ENCODE results near the gene RRP7A.
A peak's percentile ranks its signal among the peaks of the same experiment; 100 is the strongest.
"Not testable (repeated sequence)": the region's sequence is repeated elsewhere in the genome, so short reads cannot be mapped to it uniquely, and the experiment has no call there.

Gene RRP7A, protein sequence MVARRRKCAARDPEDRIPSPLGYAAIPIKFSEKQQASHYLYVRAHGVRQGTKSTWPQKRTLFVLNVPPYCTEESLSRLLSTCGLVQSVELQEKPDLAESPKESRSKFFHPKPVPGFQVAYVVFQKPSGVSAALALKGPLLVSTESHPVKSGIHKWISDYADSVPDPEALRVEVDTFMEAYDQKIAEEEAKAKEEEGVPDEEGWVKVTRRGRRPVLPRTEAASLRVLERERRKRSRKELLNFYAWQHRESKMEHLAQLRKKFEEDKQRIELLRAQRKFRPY
- 84.7 to 101 (median 87.0) reads per million in 4 donors for total RNA-seq

DNA sequence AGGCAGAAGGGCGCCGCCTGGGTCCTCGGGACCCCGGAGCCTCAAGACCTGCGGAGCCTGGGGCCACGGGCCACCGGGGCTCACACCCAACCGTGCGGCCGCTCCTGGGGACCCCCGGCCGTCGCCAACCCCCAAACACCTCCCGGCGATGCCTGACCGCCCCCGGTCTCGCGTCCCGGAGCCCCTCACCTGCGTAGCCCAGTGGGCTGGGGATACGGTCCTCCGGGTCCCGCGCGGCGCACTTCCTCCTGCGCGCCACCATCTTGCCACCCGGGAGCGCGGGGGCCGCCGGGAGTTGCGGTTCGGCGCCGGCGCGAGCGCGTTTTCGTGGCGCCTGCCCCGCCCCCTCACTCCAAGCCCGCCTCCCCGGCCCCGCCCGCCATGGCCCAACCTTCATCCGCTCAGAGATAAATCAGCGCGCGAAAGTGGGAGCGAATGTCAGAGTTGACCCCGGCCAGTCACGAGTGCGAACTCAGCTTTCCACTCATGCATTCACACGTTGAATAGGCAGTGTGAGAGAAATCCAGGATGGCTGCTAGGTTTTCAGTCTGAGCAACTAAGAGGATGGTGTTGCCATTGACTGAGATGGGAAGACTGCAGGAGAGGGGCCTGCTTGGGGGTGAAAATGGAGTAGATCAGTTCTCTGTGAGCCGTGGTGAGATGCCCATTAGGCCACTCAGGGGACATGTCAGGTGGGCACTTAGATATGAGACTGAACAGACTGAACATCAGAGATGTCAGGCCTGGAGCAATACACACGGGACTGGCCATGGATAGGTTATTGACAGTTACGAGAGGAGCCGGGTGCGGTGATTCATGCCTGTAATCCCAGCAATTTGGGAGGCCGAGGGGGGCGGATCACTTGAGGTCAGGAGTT, at the start of gene RRP7A:
Gene RRP7A, minus strand, starts transcription at position 272 of the 877 bp plus-strand sequence. Its CDS starts 10 bp downstream, at position 262.
- DNase-seq, result peak; percentile 71 to 90 (median 78)

DNA sequence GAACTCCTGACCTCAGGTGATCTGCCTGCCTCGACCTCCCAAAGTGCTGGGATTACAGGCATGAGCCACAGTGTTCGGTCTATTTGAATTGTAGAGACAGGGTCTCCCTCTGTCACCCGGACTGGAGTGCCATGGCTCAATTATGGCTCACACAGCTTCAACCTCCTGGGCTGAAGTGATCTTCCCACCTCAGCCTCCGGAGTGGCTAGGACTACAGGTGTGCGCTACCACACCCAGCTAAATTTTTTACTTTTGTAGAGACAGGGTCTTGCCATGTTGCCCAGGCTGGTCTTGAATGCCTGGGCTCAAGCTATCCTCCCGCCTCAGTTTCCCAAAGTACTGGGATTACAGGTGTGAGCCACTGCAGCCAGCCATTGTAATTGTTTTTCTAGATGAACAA, 48.4 kb upstream of the RRP7A start:
- DNase-seq, result not testable (repeated sequence)

DNA sequence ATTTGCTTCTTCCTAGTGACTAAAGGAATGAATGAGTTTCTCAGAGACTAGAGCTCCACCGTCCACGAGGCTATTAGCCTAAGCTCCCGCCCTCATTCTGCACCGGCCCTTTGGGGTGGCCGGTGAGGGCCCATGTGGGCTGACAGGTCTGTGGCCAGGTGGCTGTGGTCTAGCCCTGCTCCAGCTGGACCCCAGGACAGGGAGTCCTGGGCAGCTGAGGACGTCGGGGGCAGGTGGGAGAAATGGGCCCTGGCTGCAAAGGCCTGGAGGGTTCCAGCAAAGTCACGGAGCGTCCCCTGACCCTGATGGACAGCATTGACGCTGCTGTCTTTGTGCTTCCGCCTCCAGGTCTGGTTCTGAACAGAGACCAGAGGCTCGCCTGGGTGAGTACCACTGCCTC, 46.4 kb upstream of the RRP7A start:
- no peak for DNase-seq

DNA sequence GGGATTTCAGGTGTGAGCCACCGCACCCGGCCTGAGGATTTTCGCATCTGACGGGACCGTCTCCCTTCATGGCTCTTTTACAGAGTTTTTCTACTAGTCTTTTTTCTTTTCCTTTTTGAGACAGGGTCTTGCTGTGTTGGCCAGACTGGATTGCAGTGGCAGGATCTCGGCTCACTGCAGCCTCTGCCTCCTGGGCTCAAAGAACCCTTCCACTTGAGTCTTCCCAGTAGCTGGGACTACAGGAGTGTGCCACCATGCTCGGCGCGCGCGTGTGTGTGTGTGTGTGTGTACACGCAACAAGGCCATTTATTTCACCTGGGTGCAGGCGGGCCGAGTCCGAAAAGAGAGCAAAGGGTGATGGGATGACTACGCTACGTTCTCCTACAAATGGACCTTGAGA, 45.1 kb upstream of the RRP7A start:
- DNase-seq, result no peak

DNA sequence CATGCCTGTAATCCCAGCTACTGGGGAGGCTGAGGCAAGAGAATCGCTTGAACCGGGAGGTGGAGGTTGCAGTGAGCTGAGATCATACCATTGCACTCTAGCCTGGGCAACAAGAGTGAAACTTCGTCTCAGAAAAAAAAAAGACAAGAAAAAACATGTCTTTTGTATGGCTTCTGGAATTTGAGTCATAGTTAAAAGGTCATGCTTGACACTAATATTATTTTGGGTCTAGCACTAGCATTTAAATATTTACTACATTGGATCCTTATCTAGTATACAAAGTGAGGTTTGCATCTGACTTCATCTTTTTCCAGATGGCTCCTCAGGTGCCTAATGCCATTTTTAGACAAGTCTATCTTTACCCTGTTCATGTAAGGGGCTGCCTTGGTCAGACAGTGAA, 44.3 kb upstream of the RRP7A start:
- DNase-seq, result not testable (repeated sequence)

DNA sequence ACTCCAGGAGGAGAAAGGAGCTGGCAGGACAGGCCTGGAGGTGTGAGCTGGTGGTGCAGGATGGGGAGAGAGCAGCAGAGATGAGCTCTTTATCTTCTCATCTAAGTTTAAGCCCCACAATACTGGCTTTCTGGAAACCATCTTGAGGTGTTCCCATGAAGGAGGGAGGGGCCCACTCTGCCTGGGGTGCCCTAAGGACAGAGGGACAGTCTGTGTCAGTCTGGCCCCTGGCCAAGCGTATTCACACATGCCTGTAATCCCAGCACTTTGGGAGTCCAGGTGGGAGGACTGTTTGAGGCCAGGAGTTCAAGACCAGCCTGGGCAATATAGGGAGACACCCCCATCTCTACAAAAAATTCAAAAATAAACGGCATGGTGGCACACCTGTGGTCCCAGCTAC, 43.1 kb upstream of the RRP7A start:
- DNase-seq, result no peak

DNA sequence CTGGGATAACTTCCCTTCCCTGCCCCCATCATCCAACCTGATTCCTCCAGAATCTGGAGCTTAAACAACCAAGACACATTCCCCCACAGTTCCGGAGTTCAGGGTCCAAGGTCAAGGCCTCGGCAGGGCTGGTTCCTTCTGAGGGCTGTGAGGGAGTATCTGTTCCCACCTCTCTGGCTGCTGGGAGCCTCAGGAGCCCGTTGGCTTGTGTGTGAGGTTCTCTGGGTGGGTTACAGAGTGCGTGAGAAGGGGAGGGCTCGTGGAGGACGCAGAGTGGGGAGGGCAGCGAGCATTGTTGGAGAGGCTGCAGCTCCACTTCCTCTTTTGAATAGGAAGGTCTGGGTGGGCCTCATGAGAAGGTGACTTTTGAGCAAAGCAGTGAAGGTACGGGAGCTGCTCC, 42.7 kb upstream of the RRP7A start:
- no peak for DNase-seq

DNA sequence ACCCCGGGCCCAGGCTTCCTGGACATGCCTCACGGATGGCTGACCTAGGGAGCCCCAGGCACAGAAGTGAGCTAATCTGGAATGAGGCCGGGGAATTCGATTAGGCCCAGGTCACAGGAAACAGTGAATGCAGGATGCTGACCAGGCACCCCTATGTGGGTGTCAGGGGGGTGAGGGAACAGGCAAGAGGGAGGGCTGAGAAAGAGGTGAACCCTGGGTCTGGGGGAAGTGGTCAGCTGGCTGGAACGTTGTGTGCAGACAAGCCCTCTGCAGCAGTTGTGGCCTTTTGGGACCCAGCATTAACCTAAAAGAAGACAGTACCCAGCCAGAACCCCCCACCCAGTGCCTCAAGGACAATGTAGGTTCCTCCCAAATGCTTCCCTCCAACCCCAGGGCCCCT, 42.3 kb upstream of the RRP7A start:
- no peak for DNase-seq

DNA sequence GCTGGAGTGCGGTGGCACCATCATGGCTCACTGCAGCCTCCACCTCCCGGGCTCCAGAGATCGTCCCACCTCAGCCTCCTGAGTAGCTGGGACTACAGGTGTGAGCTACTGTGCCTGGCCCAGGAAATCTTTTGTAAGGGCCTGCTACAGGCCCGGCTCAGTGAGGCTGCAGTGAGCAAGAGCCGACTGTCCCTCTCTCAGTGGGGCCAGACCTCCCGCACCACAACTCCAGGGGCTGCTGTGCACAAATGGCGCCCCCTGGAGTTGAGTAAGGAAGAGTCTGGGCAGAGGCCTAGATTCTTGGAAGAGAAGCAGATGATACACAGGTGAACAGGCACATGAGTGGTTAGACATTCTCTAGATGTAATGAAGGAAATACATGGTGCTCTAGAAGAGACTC, 41.2 kb upstream of the RRP7A start:
- peak in 1 of 5 donors; percentile 19 for DNase-seq

DNA sequence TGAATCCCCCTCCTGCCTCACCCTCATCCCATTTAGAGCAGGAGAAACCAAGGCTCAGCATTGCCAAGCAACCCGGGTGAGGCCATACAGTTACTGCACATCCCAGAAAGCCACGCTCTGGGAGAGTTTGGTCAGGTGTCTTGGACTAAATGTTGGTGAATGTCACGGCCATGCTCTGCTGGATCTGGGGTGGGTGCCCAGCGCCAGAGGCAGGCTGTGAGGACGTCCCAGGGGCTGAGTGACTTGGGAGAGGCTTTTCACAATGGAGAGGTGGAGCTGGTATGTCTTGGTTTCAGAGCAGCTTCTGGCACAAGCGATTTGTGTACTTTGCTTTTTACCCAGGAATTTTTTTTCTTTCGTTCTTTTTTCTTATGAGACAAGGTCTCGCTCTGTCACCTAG, 40.8 kb upstream of the RRP7A start:
- no peak for DNase-seq

DNA sequence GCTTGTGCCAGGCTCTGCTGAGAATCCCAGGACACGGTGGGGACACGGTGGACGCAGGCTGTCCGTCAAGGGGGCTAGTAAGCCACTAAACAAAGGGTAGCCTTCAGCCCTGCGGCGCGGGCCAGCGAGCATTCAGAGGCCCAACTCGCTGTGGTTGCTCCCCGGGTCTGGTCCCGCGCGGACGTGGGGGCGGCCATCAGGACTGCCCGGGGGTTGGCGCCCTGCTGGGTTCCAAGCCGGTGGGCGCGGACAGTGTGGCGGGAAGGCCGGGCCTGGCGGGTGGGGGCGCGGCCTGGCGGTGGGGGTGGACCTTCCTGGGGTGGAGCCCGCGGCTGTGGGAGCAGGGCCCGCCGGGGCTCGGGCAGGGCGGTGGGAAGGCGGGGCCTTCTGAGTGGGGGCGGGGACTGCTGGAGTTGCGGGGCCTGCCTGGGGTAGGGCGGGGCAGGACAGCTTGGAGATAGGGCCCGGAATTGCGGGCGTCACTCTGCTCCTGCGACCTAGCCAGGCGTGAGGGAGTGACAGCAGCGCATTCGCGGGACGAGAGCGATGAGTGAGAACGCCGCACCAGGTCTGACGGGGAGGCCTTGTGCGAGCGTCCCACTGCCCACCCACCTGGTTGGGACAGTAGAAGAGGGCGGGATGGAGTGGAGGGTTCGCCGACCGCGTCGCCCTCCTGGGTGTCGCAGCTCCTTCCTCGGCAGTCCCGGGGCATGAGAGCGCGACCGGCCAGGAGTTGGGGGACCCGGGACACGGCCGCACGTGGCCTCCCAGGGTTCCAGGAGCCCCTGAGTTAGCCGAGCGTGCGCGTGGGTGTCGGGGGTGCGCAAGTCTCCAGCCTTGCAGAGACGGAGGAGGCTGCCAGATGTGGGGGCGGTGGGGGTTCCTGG, 34.1 kb upstream of the RRP7A start, which contains the start of gene SERHL2:
Gene SERHL2, plus strand, starts transcription at position 482 of the 887 bp plus-strand sequence. Its CDS starts 65 bp downstream, at position 547.
- peak; percentile 76 to 88 (median 84) for DNase-seq

DNA sequence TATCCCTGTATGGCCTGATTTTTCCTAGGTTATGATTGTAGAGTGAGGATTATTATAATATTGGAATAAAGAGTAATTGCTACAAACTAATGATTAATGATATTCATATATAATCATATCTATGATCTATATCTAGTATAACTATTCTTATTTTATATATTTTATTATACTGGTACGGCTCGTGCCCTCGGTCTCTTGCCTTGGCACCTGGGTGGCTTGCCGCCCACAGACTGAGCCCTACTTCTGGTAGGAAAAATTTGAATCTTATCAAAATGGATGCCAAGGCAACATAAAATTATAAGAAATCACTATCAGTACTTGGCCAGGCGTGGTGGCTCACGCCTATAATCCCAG, 32.7 kb upstream of the RRP7A start:
- not testable (repeated sequence) for DNase-seq

DNA sequence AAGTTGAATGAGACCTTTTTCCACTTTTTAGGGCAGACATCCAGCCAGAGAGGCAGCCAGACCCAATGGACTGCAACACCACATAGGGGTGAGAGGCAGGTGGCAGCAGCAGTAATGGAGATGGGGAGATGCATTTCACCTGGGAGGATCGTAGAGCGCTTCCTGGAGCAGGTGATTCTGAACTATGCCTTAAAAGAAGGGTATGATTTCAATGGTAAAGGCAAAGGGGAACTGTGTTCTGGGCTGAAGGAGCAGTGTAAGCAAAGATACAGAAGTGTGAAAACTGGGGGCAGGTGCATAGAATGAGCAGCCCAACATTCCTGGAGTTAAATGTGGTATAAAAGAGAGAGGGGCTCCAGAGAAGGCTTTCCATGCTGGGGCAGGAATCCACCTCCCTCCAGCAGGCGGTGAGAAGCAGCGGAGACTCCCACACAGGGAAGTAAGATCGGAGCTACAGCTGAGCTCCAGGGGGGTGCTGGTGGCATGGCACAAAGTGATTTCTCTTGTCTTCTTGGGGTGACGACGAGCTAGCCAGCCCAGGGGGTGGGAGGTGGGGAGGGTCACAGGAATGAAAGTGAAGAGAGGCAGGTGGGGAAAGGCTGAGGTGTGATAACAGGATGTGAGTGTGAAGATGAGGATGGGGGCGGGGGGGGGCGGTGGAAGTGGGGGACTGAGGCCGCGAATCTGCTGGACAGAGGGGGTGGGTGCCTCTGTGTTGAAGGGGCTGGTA, 29.9 kb upstream of the RRP7A start:
- no peak for DNase-seq

DNA sequence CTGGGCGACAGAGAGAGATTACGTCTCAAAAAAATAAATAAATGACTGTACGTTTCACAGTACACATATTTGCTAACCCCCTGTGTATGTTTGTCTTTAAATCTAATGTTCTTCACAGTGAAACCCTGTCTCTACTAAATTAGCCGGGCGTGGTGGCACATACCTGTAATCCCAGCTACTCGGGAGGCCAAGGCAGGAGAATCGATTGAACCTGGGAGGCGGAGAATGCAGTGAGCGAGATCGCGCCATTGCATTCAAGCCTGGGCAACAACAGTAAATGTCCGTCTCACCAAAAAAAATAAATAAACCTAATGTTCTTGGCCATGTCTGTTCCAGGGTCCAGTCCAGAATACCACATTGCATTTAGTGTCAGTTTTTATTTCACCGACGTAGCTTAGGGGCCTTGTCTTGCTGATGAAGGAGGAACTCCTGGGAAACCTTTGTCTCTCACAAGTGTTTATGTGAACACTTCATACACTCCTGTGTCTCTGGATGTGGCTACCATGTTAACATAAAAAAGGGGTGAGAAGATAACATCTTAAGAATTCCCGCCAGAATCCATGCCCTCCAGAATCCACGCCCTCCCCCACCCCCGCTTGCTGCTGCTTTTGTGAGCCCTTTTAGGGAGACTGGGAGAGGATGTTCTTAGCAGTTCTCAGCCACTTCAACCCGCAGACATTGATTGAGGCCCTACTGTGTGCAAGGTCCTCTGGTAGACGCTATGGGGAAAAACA, 29.2 kb upstream of the RRP7A start:
- DNase-seq, result no peak

DNA sequence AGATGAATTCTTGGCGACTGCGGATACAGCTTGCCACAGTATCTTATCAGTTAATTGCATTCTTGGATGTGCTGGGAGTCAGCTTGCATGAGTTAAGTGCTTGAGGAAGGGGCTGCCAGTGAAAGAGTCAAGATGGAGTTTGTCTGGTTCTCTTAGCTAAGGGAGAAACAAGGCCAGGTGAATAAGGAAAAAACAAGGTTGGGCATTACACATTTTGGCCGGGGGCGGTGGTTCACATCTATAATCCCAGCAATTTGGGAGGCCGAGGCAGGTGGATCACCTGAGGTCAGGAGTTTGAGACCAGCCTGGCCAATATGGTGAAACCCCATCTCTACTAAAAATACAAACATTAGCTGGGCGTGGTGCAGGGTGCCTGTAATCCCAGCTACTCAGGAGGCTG, 28.5 kb upstream of the RRP7A start:
- not testable (repeated sequence) for DNase-seq

DNA sequence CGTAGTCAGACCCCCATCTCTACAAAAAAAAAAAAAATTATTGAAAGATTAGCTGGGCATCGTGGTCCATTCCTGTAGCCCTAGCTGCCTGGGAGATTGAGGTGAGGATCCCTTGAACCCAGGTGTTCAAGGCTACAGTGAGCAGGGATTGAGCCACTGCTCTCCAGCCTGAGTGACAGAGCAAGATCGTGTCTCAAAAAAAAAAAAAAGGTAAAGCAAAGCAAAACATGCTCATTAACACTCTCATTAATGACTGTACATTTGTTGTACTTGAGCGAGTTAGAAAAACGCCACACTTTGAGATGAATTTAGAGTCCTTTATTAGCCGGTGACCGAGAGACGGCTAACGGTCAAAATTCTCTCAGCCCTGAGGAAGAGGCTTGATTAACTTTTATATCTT, 28.0 kb upstream of the RRP7A start:
- DNase-seq, result no peak

DNA sequence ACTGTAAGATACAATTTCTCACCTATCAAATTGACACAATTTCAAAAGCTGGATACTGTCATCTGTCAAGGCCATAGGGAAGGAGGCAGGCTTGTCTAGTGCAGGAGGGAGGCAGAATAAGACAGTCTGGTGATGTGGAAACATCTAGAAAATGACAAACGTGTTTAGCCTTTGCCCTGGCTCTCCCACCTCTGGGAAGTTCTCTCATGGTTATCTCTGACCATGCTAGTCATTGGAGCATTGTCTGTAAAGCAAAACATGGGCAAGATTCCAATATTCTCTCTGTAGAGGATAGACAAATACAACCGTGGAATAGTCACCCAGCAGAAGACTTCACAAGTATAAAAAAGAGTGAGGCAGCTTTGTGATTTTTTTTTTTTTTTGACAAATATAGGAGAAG, 25.1 kb upstream of the RRP7A start:
- no peak for DNase-seq

DNA sequence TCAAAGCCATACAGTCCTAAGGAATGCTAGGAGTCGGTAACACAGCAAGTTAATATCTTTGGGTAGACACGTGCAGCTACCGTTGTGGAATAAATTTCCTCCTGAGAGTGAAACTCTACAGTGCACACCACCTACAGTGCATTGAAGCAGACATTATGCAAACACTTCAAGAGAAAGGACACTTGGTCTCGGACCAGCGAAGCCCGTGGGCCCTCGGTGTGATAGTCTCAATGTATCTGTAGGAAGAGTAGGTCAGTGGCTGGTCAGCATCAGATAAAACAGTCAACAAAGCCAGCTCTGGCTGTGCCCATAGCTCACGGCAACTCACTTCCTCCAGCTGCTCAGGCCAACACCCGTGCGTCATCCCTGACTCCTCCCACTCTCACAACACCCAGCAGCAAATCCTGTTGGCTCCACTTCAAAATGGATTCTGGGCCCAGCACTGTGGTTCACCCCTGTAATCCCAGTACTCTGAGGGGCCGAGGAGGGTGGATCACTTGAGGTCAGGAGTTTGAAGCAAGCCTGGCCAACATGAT, 19.7 kb upstream of the RRP7A start:
- not testable (repeated sequence) for DNase-seq

DNA sequence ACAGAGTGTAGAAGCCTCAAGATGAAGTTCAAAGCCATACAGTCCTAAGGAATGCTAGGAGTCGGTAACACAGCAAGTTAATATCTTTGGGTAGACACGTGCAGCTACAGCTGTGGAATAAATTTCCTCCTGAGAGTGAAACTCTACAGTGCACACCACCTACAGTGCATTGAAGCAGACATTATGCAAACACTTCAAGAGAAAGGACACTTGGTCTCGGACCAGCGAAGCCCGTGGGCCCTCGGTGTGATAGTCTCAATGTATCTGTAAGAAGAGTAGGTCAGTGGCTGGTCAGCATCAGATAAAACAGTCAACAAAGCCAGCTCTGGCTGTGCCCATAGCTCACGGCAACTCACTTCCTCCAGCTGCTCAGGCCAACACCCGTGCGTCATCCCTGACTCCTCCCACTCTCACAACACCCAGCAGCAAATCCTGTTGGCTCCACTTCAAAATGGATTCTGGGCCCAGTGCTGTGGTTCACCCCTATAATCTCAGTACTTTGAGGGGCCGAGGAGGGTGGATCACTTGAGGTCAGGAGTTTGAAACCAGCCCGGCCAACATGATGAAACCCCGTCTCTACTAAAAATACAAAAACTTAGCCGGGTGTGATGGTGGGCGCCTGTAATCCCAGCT, 17.7 kb upstream of the RRP7A start:
- DNase-seq, result not testable (repeated sequence)

DNA sequence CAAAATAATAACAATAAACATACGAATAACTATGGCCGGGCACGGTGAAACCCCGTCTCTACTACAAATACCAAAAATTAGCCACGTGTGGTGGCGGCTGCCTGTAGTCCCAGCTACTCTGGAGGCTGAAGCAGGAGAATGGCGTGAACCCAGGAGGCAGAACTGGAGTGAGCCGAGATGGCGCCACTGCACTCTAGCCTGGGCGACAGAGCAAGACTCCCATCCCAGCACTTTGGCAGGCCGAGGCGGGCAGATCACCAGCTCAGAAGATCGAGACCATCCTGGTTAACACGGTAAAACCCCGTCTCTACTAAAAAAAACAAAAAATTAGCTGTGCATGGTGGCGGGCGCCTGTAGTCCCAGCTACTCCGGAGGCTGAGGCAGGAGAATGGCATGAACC, 17.0 kb upstream of the RRP7A start:
- not testable (repeated sequence) for DNase-seq

DNA sequence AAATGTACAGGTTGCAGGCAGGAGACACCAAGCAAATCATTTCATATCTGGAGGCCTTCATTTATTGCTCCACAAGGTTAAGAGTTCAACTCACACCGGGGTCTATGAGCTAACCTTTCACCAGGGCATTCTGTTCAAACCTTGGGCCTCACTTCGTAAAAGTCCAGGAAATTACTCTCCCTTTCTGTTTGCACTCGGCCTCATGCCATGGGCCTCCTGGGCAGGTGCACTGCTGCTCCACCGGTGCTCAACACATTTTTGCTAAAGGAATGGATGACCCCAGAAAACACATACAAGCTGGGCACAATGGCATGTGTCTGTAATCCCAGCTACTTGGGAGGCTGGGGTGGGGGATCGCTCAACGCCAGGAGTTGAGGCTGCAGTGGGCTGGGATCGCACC, 16.6 kb upstream of the RRP7A start:
- DNase-seq, result no peak

Data from T-helper 1 cell (primary cell).